ENCODE results near the gene TMEM126A.
A peak's percentile ranks its signal among the peaks of the same experiment; 100 is the strongest.
"Not testable (repeated sequence)": the region's sequence is repeated elsewhere in the genome, so short reads cannot be mapped to it uniquely, and the experiment has no call there.

TMEM126A gene

GRCh38 chr11:85647604-85648299 lies at the start of gene TMEM126A:
TMEM126A (plus strand) TSS chr11:85647967; CDS start chr11:85650256, 2,289 bp downstream.
- DNase-seq, result peak; percentile 63

GRCh38 chr11:85599083-85599482 lies 48.7 kb upstream of the TMEM126A start:
- DNase-seq, result no peak

GRCh38 chr11:85602526-85603213 lies 45.1 kb upstream of the TMEM126A start:
- no peak for DNase-seq

- DNase-seq, result no peak
These were observed 44.5 kb upstream of the TMEM126A start for GRCh38 chr11:85603220-85603619.

- DNase-seq, result not testable (repeated sequence)
These were observed 41.5 kb upstream of the TMEM126A start for GRCh38 chr11:85606237-85606636.

- not testable (repeated sequence) for DNase-seq
These were observed 39.1 kb upstream of the TMEM126A start for GRCh38 chr11:85608621-85609020.

GRCh38 chr11:85609286-85609685 lies 38.5 kb upstream of the TMEM126A start:
- not testable (repeated sequence) for DNase-seq

GRCh38 chr11:85611643-85612042 lies 36.1 kb upstream of the TMEM126A start:
- DNase-seq, result not testable (repeated sequence)

GRCh38 chr11:85619499-85619898 lies 28.3 kb upstream of the TMEM126A start:
- DNase-seq, result no peak

- DNase-seq, result no peak
These were observed 27.5 kb upstream of the TMEM126A start for GRCh38 chr11:85620256-85620655.

- no peak for DNase-seq
These were observed 21.3 kb upstream of the TMEM126A start for GRCh38 chr11:85626496-85626895.

- DNase-seq, result peak; percentile 18
These were observed 20.3 kb upstream of the TMEM126A start, which contains the start of gene DLG2 for GRCh38 chr11:85627332-85627997. DLG2 (minus strand) TSS chr11:85627344.

- peak; percentile 89 for DNase-seq
These were observed 19.6 kb upstream of the TMEM126A start, which contains the start of gene TMEM126B for GRCh38 chr11:85627998-85628770. TMEM126B (plus strand) TSS chr11:85628593; CDS start chr11:85628608, 15 bp downstream.

GRCh38 chr11:85628771-85629341 lies 18.9 kb upstream of the TMEM126A start:
- DNase-seq, result no peak

- no peak for DNase-seq
These were observed 13.0 kb upstream of the TMEM126A start for GRCh38 chr11:85634747-85635146.

GRCh38 chr11:85643191-85643614 lies 4.6 kb upstream of the TMEM126A start:
- DNase-seq, result no peak

- no peak for DNase-seq
These were observed 689 bp upstream of the TMEM126A start for GRCh38 chr11:85647078-85647477.

GRCh38 chr11:85651118-85651517 lies 3.4 kb downstream of the TMEM126A start:
- no peak for DNase-seq

- no peak for DNase-seq
These were observed 5.2 kb downstream of the TMEM126A start for GRCh38 chr11:85652786-85653447.

- DNase-seq, result not testable (repeated sequence)
These were observed 6.6 kb downstream of the TMEM126A start for GRCh38 chr11:85654343-85654742.

GRCh38 chr11:85656777-85657176 lies 9.0 kb downstream of the TMEM126A start:
- DNase-seq, result no peak

GRCh38 chr11:85658180-85658579 lies 10.4 kb downstream of the TMEM126A start:
- DNase-seq, result no peak
